AG04450 (cell line): ENCODE results near the gene ZNF488. TPM values are rescaled to one million over a fixed set of nuclear protein-coding genes. Genes with fewer than 3 reads are reported as not detected.

Experiments used
- CTCF ChIA-PET: fragments of 300-600, 350-600 bp; formaldehyde crosslinking; extraction: SDS; loops from one replicate; lab custom pipeline; 2022; ENCODE audit warnings: antibody characterized with exemption, inconsistent platforms; lab: Charles Lee
- POLR2A ChIA-PET: fragments of 350-600 bp; formaldehyde crosslinking; extraction: SDS; loops from one replicate; lab custom pipeline; 2021; ENCODE audit warnings: antibody characterized with exemption, inconsistent platforms; lab: Yijun Ruan, JAX
- DNase-seq: peaks from one replicate; pipeline ENCODE4 v3.0.0-alpha.2; 2011; ENCODE audit warnings: low read depth, low spot score
- H3K27ac ChIP-seq: one replicate; pipeline ENCODE4 v1.5.1; 2012; ENCODE audit warnings: low read depth, low read length, control low read depth
- H3K27me3 ChIP-seq: one replicate; pipeline ENCODE4 v1.6.0; 2012; ENCODE audit warnings: low read length; ENCODE audit not compliant: control insufficient read depth, insufficient read depth
- H3K4me3 ChIP-seq: 2 replicates; pipeline ENCODE4 v1.5.1; 2011; ENCODE audit warnings: mild to moderate bottlenecking, low read depth, low read length, control low read depth
- H3K9me3 ChIP-seq: 2 replicates; pipeline ENCODE4 v1.5.1; 2012; ENCODE audit warnings: low read length; ENCODE audit not compliant: control insufficient read depth, insufficient read depth
- polyA plus RNA-seq: library from polyadenylated mRNA; depleted of rRNA; stranded (reverse); fragments of >200 nt; gene quantifications from 2 replicates; pipeline ENCODE4 v1.2.3, GENCODE V29; 2011
- TF ChIP-seq, protein P1 (sequence below): IDR thresholded peaks from 2 replicates; pipeline ENCODE4 v1.5.1; 2011; ENCODE audit warnings: low read depth, low read length, control low read depth, inconsistent platforms

The ZNF488 gene
- polyA plus RNA-seq, 1 experiment: 0.16 TPM

DNA sequence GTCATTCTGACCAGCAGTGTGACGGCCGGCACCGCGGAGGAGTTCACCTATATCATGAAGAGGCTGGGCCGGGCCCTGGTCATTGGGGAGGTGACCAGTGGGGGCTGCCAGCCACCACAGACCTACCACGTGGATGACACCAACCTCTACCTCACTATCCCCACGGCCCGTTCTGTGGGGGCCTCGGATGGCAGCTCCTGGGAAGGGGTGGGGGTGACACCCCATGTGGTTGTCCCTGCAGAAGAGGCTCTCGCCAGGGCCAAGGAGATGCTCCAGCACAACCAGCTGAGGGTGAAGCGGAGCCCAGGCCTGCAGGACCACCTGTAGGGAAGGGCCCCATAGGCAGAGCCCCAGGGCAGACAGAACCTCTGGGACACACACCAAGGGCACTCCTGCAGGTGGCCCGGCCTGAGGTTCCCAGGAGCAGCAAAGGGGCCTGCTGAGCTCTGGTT lies 26.9 kb downstream of the ZNF488 start:
- TF ChIP-seq, protein P1, sequence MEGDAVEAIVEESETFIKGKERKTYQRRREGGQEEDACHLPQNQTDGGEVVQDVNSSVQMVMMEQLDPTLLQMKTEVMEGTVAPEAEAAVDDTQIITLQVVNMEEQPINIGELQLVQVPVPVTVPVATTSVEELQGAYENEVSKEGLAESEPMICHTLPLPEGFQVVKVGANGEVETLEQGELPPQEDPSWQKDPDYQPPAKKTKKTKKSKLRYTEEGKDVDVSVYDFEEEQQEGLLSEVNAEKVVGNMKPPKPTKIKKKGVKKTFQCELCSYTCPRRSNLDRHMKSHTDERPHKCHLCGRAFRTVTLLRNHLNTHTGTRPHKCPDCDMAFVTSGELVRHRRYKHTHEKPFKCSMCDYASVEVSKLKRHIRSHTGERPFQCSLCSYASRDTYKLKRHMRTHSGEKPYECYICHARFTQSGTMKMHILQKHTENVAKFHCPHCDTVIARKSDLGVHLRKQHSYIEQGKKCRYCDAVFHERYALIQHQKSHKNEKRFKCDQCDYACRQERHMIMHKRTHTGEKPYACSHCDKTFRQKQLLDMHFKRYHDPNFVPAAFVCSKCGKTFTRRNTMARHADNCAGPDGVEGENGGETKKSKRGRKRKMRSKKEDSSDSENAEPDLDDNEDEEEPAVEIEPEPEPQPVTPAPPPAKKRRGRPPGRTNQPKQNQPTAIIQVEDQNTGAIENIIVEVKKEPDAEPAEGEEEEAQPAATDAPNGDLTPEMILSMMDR: no peak
- DNase-seq: no peak
- no peak overlapping the region for H3K4me3 ChIP-seq
- H3K27me3 ChIP-seq: peaks cover 26% of the 10 kb centered on the region
- no peaks in the 10 kb centered on the region for H3K9me3 ChIP-seq
- no peak overlapping the region for H3K27ac ChIP-seq
- ChIA-PET CTCF (interaction anchor here (1.2 kb wide), 1 partner anchor 10 kb away, joined by 3 read pairs; no protein-coding TSS in a partner anchor), POLR2A (no interaction called here)

DNA sequence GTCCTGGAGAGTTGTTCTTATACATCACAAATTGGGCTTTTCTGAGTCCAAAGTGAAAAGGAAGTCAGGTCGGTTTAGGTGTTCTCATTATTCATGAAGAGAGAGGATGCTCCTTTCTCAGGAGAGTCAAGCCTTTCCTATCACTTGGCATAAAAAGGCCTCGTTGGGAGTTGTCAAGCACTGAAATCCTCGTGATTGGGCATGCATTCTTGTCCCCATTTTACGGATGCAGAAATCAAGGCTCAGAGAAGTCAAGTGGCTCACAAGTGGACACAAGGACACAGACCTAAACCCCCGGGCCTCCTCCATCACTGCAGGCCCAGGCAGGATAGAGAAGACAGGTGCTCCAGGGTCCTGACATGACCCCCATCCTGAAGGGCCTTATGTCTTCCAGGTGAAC lies 27.4 kb downstream of the ZNF488 start:
- no peak overlapping the region for H3K27ac ChIP-seq
- TF ChIP-seq, protein P1: no peak
- H3K4me3 ChIP-seq: no peak overlapping the region
- DNase-seq: no peak
- no peaks in the 10 kb centered on the region for H3K9me3 ChIP-seq
- H3K27me3 ChIP-seq: peaks cover 26% of the 10 kb centered on the region
- ChIA-PET CTCF (no interaction called here), POLR2A (no interaction called here)

DNA sequence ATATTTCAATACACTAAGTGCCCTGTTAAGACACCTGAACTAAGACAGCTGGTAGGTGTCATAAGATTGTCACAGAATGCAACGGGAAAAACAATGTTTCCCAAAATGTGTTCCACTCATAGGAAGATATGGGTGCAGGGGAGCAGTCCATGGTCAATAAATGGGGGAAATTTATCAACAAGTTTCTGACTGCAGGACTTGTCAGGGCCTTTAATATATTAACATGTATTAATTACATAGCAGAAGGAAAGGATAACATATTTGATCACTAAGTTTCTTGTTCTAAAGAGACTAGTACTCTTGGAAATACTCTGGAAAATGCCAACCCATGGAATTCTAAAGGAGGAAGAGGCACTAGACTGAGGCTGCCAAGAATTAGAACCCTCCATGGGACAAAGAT lies 29.2 kb downstream of the ZNF488 start:
- no peak for DNase-seq
- Histone ChIP-seq H3K9me3 (no peaks in the 10 kb centered on the region; the same call in 1 of the 2 replicates), H3K27ac (no peak overlapping the region), H3K4me3 (no peak overlapping the region), H3K27me3 (peaks cover 26% of the 10 kb centered on the region)
- ChIA-PET CTCF (interaction anchor here (0.5 to 1.7 kb wide), 4 partner anchors 10 to 348 kb away, joined by 3 read pairs; no protein-coding TSS in a partner anchor), POLR2A (no interaction called here)
- TF ChIP-seq, protein P1: no peak

DNA sequence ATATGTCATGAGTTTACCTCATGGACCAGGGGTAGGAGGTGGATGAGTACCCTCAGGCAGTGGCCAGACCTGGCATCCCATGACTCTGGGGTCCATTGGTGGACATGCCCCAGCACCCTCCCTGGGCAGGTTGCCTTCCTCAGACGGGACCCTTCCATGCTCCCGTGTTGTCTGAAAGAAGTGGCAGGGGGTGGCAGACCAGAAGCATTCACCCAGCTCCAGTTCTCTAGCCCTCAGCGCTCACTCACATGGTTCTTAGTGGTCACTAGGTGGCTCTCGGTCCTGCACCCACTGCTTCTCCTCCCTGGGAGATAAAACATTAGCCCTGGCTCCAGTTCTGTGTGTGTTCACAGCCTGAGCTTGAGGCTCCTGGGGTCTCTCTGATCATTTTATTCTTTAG lies 29.9 kb downstream of the ZNF488 start:
- Histone ChIP-seq H3K4me3 (no peak overlapping the region), H3K27me3 (peaks cover 26% of the 10 kb centered on the region), H3K9me3 (no peaks in the 10 kb centered on the region; the same call in 1 of the 2 replicates), H3K27ac (no peak overlapping the region)
- CTCF ChIA-PET: interaction anchor here (0.5 to 1.9 kb wide), 4 partner anchors 9 to 347 kb away, joined by 3 to 6 read pairs (median 3); no protein-coding TSS in a partner anchor
- TF ChIP-seq, protein P1: peak; percentile 27
- POLR2A ChIA-PET: no interaction called here
- no peak for DNase-seq

DNA sequence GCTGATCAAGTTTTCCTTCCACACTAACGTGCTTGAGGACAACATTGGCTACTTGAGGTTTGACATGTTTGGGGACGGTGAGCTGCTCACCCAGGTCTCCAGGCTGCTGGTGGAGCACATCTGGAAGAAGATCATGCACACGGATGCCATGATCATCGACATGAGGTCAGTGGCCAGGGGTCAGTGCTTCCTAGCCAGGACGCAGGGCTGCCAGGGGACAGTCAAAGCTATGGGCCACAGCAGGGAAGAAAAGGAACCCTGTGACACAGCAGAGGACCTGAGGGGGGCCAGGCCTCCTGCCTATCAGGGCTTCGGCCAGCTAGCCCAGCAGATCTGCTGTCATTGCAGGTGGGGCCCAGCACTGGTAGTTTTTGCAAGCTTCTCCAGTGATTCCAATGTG lies 30.7 kb downstream of the ZNF488 start:
- TF ChIP-seq, protein P1: no peak
- Histone ChIP-seq H3K9me3 (no peaks in the 10 kb centered on the region; the same call in 1 of the 2 replicates), H3K4me3 (no peak overlapping the region), H3K27me3 (peaks cover 22% of the 10 kb centered on the region), H3K27ac (no peak overlapping the region)
- ChIA-PET CTCF (interaction anchor here (0.8 to 1.9 kb wide), 3 partner anchors 13 to 306 kb away, joined by 3 to 6 read pairs (median 5); no protein-coding TSS in a partner anchor), POLR2A (no interaction called here)
- DNase-seq: no peak
